Calu3 (cell line): ENCODE data around the gene PLXNA2. TPM values are rescaled to one million over a fixed set of nuclear protein-coding genes. Genes with fewer than 3 reads are reported as not detected.

Source experiments
- BruUV-seq: library from RNA; stranded (reverse); fragments of 400-500 nt; replicated peaks from 2 replicates; lab custom pipeline; 2021; lab: Mats Ljungman, UMichigan
- CTCF ChIA-PET: fragments of 300-600 bp; sonication (Branson Sonifier 250); formaldehyde crosslinking; loops from one replicate; lab custom pipeline; 2022; ENCODE audit warnings: antibody characterized with exemption; lab: Charles Lee
- DNase-seq: peaks from one replicate; pipeline ENCODE4 v3.0.0; 2022
- H3K27ac Mint-ChIP-seq: one replicate; pipeline ENCODE4 v1.8.0; 2022; ENCODE audit warnings: mixed read lengths; ENCODE audit not compliant: unreplicated experiment
- H3K27me3 Mint-ChIP-seq: one replicate; pipeline ENCODE4 v1.8.0; 2022; ENCODE audit warnings: mixed read lengths; ENCODE audit not compliant: unreplicated experiment
- H3K36me3 Mint-ChIP-seq: one replicate; pipeline ENCODE4 v1.8.0; 2022; ENCODE audit warnings: mild to moderate bottlenecking, moderate library complexity, mixed read lengths; ENCODE audit not compliant: insufficient read depth, unreplicated experiment
- H3K4me1 Mint-ChIP-seq: one replicate; pipeline ENCODE4 v1.8.0; 2022; ENCODE audit warnings: mild to moderate bottlenecking, low read depth, mixed read lengths; ENCODE audit not compliant: unreplicated experiment
- H3K4me3 Mint-ChIP-seq: one replicate; pipeline ENCODE4 v1.8.0; 2022; ENCODE audit warnings: mild to moderate bottlenecking, low read depth, moderate library complexity, mixed read lengths; ENCODE audit not compliant: unreplicated experiment
- H3K9me3 Mint-ChIP-seq: one replicate; pipeline ENCODE4 v1.8.0; 2022; ENCODE audit warnings: low read depth, mixed read lengths; ENCODE audit not compliant: unreplicated experiment
- intact Hi-C: fragments of 100-400 bp; cut with micrococcal nuclease; formaldehyde crosslinking; loops from one replicate; pipeline ENCODE4 v1.10.0; 2022; ENCODE audit not compliant: unreplicated experiment
- total RNA-seq: library from RNA; stranded (reverse); gene quantifications from 2 replicates; pipeline ENCODE4 v1.2.3, GENCODE V29; 2022
- TF ChIP-seq, protein P1 (sequence below): fragments of 200-600 bp; IDR thresholded peaks from one replicate; pipeline ENCODE4 v1.8.0; 2022; ENCODE audit warnings: antibody characterized with exemption; ENCODE audit not compliant: unreplicated experiment

PLXNA2 gene
- total RNA-seq, 1 experiment from 2014 or later: 16.2 TPM

DNA sequence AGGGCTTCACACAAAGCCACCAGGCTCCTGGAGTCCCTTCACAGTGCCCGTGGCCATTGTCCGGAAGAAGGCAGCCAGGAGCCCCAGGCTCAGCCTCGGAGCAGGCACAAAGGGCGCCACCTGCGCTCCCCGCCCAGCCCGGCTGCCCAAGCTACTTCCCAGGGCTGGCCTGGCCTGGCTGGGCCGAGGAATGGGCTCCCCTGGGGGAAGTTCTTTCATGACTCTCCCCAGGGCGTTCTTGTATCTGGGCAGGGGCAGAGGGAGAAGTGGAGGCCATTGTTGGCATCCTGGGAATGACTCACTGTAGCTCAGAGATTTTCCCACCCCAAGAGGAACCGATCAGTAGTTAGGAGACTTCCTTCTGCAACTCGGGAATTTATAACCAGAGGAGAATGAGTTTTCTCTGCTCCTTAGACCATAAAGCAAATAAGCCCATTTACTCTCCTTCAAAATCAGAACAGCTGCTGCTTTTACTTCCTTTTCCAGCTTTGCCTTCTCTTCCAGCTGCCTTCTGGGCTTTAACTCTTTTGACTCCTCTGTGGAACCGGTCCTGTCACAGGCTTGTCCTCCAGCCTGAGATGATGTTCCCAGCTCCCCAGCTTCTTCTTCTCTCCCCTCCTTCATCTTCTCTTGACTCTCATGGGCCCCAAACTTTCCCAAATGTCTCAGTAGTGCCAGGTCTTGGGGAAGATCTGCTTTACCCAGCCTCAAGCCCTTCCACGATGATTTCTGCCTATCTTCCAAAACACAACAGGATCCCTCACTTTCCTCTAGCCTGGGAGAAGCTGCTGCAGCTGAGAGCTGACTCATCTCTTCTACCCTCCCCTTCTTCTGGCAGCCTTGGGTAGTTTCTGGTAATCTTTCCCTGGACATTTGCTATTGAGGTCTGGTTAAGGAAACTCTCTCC is 214.6 kb downstream of the PLXNA2 start:
- Mint-ChIP-seq H3K27ac (no peak overlapping the region), H3K9me3 (no peaks in the 10 kb centered on the region), H3K4me1 (no peaks in the 10 kb centered on the region), H3K4me3 (no peak overlapping the region), H3K36me3 (no peaks in the 10 kb centered on the region), H3K27me3 (peaks cover 5% of the 10 kb centered on the region)
- CTCF ChIA-PET: no interaction called here
- intact Hi-C loops: loop anchor here (10.0 kb wide), 1 partner anchor 625 kb away; no protein-coding TSS in a partner anchor
- BruUV-seq: no TSS peak
- no peak for DNase-seq
- TF ChIP-seq, protein P1, sequence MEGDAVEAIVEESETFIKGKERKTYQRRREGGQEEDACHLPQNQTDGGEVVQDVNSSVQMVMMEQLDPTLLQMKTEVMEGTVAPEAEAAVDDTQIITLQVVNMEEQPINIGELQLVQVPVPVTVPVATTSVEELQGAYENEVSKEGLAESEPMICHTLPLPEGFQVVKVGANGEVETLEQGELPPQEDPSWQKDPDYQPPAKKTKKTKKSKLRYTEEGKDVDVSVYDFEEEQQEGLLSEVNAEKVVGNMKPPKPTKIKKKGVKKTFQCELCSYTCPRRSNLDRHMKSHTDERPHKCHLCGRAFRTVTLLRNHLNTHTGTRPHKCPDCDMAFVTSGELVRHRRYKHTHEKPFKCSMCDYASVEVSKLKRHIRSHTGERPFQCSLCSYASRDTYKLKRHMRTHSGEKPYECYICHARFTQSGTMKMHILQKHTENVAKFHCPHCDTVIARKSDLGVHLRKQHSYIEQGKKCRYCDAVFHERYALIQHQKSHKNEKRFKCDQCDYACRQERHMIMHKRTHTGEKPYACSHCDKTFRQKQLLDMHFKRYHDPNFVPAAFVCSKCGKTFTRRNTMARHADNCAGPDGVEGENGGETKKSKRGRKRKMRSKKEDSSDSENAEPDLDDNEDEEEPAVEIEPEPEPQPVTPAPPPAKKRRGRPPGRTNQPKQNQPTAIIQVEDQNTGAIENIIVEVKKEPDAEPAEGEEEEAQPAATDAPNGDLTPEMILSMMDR: no peak

DNA sequence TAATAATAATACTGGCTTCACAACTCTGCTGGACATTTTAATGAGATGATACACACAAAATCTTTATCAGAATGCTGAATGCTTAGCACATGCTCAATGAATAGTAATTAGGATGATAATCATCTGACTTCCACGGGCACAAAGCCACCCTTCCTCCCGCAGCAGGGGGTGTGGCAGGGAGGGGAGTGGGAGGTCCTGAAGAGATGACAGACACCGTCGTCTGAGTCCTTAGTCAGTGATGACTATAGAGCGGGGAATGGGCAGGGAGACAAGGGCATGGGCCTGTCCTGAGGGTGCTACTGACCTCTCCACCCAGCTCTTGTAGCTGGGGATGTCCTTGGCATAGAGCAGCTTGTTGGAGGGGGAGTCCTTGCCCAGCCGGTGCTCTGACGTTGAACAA is 215.7 kb downstream of the PLXNA2 start:
- H3K36me3 Mint-ChIP-seq: no peaks in the 10 kb centered on the region

DNA sequence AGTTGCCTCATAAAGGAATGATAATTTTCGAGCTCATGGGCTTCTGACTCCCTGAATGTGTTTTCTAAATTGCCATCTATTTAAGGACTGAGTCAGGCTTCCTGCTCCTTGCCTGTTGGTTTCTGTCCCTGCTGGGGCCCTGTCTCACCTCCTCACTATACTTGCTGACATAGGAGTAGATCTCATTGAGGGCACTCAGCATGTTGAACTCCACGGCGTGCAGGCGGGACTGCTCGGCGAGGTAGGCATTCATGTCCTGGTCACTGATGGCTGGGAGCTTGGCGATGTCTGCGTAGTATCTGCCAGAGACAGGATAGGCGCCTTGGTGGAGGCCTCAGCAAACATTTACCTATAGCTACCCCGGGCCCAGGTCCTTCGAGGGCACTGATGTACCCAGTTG is 216.3 kb downstream of the PLXNA2 start:
- BruUV-seq: no TSS peak
- no peak overlapping the region for H3K27ac Mint-ChIP-seq
- H3K4me3 Mint-ChIP-seq: no peak overlapping the region
- intact Hi-C loops: loop anchor here (10.0 kb wide), 1 partner anchor 627 kb away; no protein-coding TSS in a partner anchor
- TF ChIP-seq, protein P1: no peak
- CTCF ChIA-PET: no interaction called here
- H3K4me1 Mint-ChIP-seq: no peaks in the 10 kb centered on the region
- no peaks in the 10 kb centered on the region for H3K9me3 Mint-ChIP-seq
- DNase-seq: no peak
- peaks cover 10% of the 10 kb centered on the region for H3K27me3 Mint-ChIP-seq
- H3K36me3 Mint-ChIP-seq: no peaks in the 10 kb centered on the region

More for the DNA sequence above, 215.7 kb downstream of the PLXNA2 start:
- Mint-ChIP-seq H3K27me3 (peaks cover 10% of the 10 kb centered on the region), H3K27ac (no peak overlapping the region), H3K4me3 (no peak overlapping the region), H3K4me1 (no peaks in the 10 kb centered on the region), H3K9me3 (no peaks in the 10 kb centered on the region)
- CTCF ChIA-PET: no interaction called here
- DNase-seq: no peak
- intact Hi-C loops: loop anchor here (10.0 kb wide), 1 partner anchor 626 kb away; no protein-coding TSS in a partner anchor
- TF ChIP-seq, protein P1: no peak
- BruUV-seq: no TSS peak

DNA sequence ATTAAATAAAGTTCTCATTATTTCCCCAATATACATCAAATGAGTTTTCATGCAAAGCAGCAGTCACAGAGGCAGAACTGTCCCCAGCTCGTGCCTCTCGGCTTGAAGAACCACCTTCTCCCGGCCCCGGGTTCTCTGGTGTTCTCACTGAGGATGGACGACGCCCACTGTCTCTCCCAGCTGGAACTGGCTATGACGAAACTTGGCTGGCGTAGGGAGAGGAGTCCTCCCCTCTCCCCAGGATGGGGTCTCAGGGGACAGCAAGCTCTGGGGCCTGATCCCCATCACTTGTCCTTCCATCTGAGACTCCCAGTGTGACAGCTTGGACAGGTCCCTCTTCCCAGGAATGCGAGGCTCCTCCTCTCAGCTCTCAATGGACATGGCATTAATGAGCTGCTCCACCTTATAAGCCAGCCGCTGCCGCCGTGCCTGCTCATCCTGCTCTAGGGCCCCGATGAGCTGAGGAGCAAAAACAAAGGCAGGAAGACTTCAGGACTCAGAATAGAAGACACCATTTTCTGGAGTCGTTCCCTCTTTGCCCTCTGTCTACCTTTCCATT is 217.2 kb downstream of the PLXNA2 start:
- BruUV-seq: no TSS peak
- no peak overlapping the region for H3K27ac Mint-ChIP-seq
- no peaks in the 10 kb centered on the region for H3K9me3 Mint-ChIP-seq
- peaks cover 10% of the 10 kb centered on the region for H3K27me3 Mint-ChIP-seq
- CTCF ChIA-PET: no interaction called here
- peaks cover under 1% of the 10 kb centered on the region for H3K36me3 Mint-ChIP-seq
- no peak for DNase-seq
- intact Hi-C loops: loop anchor here (10.0 kb wide), 1 partner anchor 628 kb away; no protein-coding TSS in a partner anchor
- no peaks in the 10 kb centered on the region for H3K4me1 Mint-ChIP-seq
- TF ChIP-seq, protein P1: no peak
- no peak overlapping the region for H3K4me3 Mint-ChIP-seq
